K562 (cell line): ENCODE measurements around the gene CCN5. TPM values are rescaled to one million over a fixed set of nuclear protein-coding genes. Genes with fewer than 3 reads are reported as not detected.

Experiments used
- CBX2 ChIP-seq: fragments of 200-600 bp; sonication (generic); IDR thresholded peaks from one replicate; pipeline ENCODE4 v1.6.1; 2012; ENCODE audit warnings: mild to moderate bottlenecking, low read length, inconsistent platforms; ENCODE audit not compliant: insufficient read depth, poor library complexity, severe bottlenecking
- DIDO1 ChIP-seq: fragments of 450-650 bp; IDR thresholded peaks from 2 replicates; pipeline ENCODE4 v1.6.1; 2016; ENCODE audit warnings: low read depth, missing biosample characterization, missing genetic modification characterization
- HNRNPH1 ChIP-seq: fragments of 200-400 bp; formaldehyde crosslinking; optimal IDR thresholded peaks from 2 replicates; pipeline ENCODE3; 2017; ENCODE audit warnings: low read depth, mild to moderate bottlenecking, low read length, moderate library complexity
- MAZ ChIP-seq, 2 experiments: fragments of 450-650 bp in 1 of 2; sonication (generic) in 1 of 2; formaldehyde crosslinking; IDR thresholded peaks in 1 of 2; conservative IDR thresholded peaks in 1 of 2; 2 replicates each; pipeline versions ENCODE4 v1.4.0 to v1.5.0; 2020; ENCODE audit warnings: mild to moderate bottlenecking in 1 of 2, missing genetic modification reagents in 1 of 2
- POLR2AphosphoS5 ChIP-seq: IDR thresholded peaks from 2 replicates; pipeline ENCODE4 v1.6.1; 2011; ENCODE audit warnings: mild to moderate bottlenecking, low read depth, low read length, moderate library complexity; ENCODE audit not compliant: control insufficient read depth, insufficient read depth
- RBM14 ChIP-seq: fragments of 200-400 bp; formaldehyde crosslinking; IDR thresholded peaks from 2 replicates; pipeline ENCODE4 v1.6.1; 2018; ENCODE audit warnings: low read depth, mild to moderate bottlenecking, low read length, moderate library complexity, borderline replicate concordance; ENCODE audit not compliant: insufficient read depth
- RNF219 ChIP-seq: fragments of 250-450 bp; sonication (Bioruptor Pico); IDR thresholded peaks from 2 replicates; pipeline ENCODE4 v1.5.0; 2022; ENCODE audit warnings: mild to moderate bottlenecking
- SETDB1 ChIP-seq: IDR thresholded peaks from one replicate; pipeline ENCODE4 v1.6.1; 2012; ENCODE audit warnings: low read length, control low read depth, inconsistent platforms
- SNRNP70 ChIP-seq: fragments of 200-400 bp; formaldehyde crosslinking; optimal IDR thresholded peaks from 2 replicates; pipeline ENCODE3; 2017; ENCODE audit warnings: low read depth, low read length
- ZNF444 ChIP-seq: fragments of 250-450 bp; sonication (Bioruptor Pico); IDR thresholded peaks from 2 replicates; pipeline ENCODE4 v1.4.0; 2020; ENCODE audit warnings: mild to moderate bottlenecking, moderate library complexity
- ZNF445 ChIP-seq: fragments of 250-450 bp; sonication (Bioruptor Pico); IDR thresholded peaks from 2 replicates; pipeline ENCODE4 v1.4.0; 2020; ENCODE audit warnings: low read depth, mild to moderate bottlenecking, moderate library complexity
- polyA plus RNA-seq, 8 experiments: library from polyadenylated mRNA; depleted of rRNA in 4 of 8; stranded (reverse) in 5 of 8; unstranded in 3 of 8; fragments of >200 nt; fragmentation: Nextera tagmentation in 2 of 8; fragmentation: Illumina TruSeq in 1 of 8; extraction: Ambion mirVana in 2 of 8; extraction: Trizol in 1 of 8; gene quantifications; 2 replicates each; pipeline versions ENCODE4 v1.2.1 to v1.2.3, GENCODE V29; 2011 to 2014; ENCODE audit warnings: inconsistent platforms in 1 of 8, missing spikeins in 1 of 8
- total RNA-seq, 7 experiments: library from RNA; depleted of rRNA in 6 of 7; stranded (reverse); fragments of >200 nt in 6 of 7; fragmentation: Illumina TruSeq in 2 of 7; extraction: Trizol in 2 of 7; gene quantifications; 2 replicates each; pipeline versions ENCODE4 v1.2.1 to v1.2.3, GENCODE V29; 2011 to 2021; ENCODE audit warnings: low replicate concordance in 1 of 7
- TF ChIP-seq, protein P1 (sequence below): fragments of 250-450 bp; sonication (Bioruptor Pico); IDR thresholded peaks from 2 replicates; pipeline ENCODE4 v1.4.0; 2020; ENCODE audit warnings: mild to moderate bottlenecking, moderate library complexity, borderline replicate concordance
- TF ChIP-seq, protein P2 (sequence below): IDR thresholded peaks from 3 replicates; pipeline ENCODE4 v1.6.1; 2011; ENCODE audit warnings: borderline replicate concordance, mild to moderate bottlenecking, moderate library complexity; ENCODE audit not compliant: insufficient read length; ENCODE audit errors: extremely low read depth
- TF ChIP-seq, protein P3 (sequence below), 3 experiments: IDR thresholded peaks in 2 of 3; conservative IDR thresholded peaks in 1 of 3; 2 replicates each; pipeline ENCODE4 v1.5.1; 2011 to 2012; ENCODE audit warnings: low read length in 3 of 3, mild to moderate bottlenecking in 3 of 3, control low read depth in 2 of 3, improper control_type of control experiment in 1 of 3, inconsistent platforms in 1 of 3, low read depth in 1 of 3, mixed read lengths in 1 of 3, moderate library complexity in 1 of 3; ENCODE audit not compliant: insufficient read depth in 2 of 3

The CCN5 gene
- total and polyA plus RNA-seq, 9 of the 15 experiments (the other 6 are each of a cell fraction or from before 2014, with no cell fraction given): not detected

DNA sequence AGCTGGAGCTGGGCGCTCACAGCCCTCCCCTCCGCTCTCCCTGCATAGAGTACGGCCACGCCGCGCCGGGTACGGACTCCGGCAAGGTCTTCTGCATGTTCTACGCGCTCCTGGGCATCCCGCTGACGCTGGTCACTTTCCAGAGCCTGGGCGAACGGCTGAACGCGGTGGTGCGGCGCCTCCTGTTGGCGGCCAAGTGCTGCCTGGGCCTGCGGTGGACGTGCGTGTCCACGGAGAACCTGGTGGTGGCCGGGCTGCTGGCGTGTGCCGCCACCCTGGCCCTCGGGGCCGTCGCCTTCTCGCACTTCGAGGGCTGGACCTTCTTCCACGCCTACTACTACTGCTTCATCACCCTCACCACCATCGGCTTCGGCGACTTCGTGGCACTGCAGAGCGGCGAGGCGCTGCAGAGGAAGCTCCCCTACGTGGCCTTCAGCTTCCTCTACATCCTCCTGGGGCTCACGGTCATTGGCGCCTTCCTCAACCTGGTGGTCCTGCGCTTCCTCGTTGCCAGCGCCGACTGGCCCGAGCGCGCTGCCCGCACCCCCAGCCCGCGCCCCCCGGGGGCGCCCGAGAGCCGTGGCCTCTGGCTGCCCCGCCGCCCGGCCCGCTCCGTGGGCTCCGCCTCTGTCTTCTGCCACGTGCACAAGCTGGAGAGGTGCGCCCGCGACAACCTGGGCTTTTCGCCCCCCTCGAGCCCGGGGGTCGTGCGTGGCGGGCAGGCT lies 35.1 kb downstream of the CCN5 start (continued):
- TF ChIP-seq RNF219 (CRISPR knock-in tag): no peak
- TF ChIP-seq ZNF444 (CRISPR knock-in tag): no peak
- TF ChIP-seq RBM14: 0 out of 2 replicates have a peak, but pooled peaks have one; percentile 46
- no peak for TF ChIP-seq SNRNP70
- TF ChIP-seq HNRNPH1: no peak
- TF ChIP-seq ZNF445: no peak
- no peak for TF ChIP-seq POLR2AphosphoS5
- TF ChIP-seq CBX2: no peak
- TF ChIP-seq, protein P1, sequence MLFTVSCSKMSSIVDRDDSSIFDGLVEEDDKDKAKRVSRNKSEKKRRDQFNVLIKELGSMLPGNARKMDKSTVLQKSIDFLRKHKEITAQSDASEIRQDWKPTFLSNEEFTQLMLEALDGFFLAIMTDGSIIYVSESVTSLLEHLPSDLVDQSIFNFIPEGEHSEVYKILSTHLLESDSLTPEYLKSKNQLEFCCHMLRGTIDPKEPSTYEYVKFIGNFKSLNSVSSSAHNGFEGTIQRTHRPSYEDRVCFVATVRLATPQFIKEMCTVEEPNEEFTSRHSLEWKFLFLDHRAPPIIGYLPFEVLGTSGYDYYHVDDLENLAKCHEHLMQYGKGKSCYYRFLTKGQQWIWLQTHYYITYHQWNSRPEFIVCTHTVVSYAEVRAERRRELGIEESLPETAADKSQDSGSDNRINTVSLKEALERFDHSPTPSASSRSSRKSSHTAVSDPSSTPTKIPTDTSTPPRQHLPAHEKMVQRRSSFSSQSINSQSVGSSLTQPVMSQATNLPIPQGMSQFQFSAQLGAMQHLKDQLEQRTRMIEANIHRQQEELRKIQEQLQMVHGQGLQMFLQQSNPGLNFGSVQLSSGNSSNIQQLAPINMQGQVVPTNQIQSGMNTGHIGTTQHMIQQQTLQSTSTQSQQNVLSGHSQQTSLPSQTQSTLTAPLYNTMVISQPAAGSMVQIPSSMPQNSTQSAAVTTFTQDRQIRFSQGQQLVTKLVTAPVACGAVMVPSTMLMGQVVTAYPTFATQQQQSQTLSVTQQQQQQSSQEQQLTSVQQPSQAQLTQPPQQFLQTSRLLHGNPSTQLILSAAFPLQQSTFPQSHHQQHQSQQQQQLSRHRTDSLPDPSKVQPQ (CRISPR knock-in tag): no peak
- TF ChIP-seq, protein P2, sequence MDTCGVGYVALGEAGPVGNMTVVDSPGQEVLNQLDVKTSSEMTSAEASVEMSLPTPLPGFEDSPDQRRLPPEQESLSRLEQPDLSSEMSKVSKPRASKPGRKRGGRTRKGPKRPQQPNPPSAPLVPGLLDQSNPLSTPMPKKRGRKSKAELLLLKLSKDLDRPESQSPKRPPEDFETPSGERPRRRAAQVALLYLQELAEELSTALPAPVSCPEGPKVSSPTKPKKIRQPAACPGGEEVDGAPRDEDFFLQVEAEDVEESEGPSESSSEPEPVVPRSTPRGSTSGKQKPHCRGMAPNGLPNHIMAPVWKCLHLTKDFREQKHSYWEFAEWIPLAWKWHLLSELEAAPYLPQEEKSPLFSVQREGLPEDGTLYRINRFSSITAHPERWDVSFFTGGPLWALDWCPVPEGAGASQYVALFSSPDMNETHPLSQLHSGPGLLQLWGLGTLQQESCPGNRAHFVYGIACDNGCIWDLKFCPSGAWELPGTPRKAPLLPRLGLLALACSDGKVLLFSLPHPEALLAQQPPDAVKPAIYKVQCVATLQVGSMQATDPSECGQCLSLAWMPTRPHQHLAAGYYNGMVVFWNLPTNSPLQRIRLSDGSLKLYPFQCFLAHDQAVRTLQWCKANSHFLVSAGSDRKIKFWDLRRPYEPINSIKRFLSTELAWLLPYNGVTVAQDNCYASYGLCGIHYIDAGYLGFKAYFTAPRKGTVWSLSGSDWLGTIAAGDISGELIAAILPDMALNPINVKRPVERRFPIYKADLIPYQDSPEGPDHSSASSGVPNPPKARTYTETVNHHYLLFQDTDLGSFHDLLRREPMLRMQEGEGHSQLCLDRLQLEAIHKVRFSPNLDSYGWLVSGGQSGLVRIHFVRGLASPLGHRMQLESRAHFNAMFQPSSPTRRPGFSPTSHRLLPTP: no peak
- TF ChIP-seq DIDO1 (tag): no peak
- no peak for TF ChIP-seq MAZ (CRISPR knock-in tag; conservative IDR thresholded peaks at IDR 0.05 in 1 of 2, IDR thresholded peaks at IDR 0.05 in 1 of 2)
- TF ChIP-seq, protein P3, sequence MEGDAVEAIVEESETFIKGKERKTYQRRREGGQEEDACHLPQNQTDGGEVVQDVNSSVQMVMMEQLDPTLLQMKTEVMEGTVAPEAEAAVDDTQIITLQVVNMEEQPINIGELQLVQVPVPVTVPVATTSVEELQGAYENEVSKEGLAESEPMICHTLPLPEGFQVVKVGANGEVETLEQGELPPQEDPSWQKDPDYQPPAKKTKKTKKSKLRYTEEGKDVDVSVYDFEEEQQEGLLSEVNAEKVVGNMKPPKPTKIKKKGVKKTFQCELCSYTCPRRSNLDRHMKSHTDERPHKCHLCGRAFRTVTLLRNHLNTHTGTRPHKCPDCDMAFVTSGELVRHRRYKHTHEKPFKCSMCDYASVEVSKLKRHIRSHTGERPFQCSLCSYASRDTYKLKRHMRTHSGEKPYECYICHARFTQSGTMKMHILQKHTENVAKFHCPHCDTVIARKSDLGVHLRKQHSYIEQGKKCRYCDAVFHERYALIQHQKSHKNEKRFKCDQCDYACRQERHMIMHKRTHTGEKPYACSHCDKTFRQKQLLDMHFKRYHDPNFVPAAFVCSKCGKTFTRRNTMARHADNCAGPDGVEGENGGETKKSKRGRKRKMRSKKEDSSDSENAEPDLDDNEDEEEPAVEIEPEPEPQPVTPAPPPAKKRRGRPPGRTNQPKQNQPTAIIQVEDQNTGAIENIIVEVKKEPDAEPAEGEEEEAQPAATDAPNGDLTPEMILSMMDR (IDR thresholded peaks at IDR 0.05 in 2 of 3, conservative IDR thresholded peaks at IDR 0.05 in 1 of 3; ENCODE audit: insufficient read depth in 2 of 3, low read depth in 1 of 3, low read length in 3 of 3): peak; percentile 31 to 60 (median 48); a peak in 5 of 6 replicates
- no peak for TF ChIP-seq SETDB1
